ENCODE results near the gene AKAP13. TPM values are rescaled to one million over a fixed set of nuclear protein-coding genes. Genes with fewer than 3 reads are reported as not detected.
A peak's percentile ranks its signal among the peaks of the same experiment; 100 is the strongest.

Gene AKAP13
- total and polyA plus RNA-seq, 3 donors from 2014 or later = 79.5 to 207 (median 187) TPM

DNA sequence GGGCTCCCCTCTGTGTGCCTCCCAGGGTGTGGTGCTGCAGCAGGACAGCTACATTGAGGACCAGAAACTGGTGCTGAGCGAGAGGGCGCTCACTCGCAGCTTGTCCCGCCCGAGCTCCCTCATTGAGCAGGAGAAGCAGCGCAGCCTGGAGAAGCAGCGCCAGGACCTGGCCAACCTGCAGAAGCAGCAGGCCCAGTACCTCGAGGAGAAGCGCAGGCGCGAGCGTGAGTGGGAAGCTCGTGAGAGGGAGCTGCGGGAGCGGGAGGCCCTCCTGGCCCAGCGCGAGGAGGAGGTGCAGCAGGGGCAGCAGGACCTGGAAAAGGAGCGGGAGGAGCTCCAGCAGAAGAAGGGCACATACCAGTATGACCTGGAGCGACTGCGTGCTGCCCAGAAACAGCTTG lies 360.6 kb downstream of the AKAP13 start:
- H3K36me3 ChIP-seq (ENCODE audit: low read depth, missing control alignments) = no peaks in the 10 kb centered on the region
- H3K4me1 ChIP-seq = no peaks in the 10 kb centered on the region
- H3K27ac ChIP-seq = no peak overlapping the region
- no peak overlapping the region for H3K4me3 ChIP-seq
- intact Hi-C loops (cut with DNase I; ENCODE audit: low total_unique reads) = no loop called here
- DNase-seq = no peak
- H3K27me3 ChIP-seq = no peaks in the 10 kb centered on the region
- WGBS, 2 donors = 80 to 87% methylated on average over 5 to 20 of the region's 20 CpGs
- TF ChIP-seq CTCF (IDR thresholded peaks at IDR 0.05) (no peak), POLR2A (IDR thresholded peaks at IDR 0.05) (no peak)
- no peaks in the 10 kb centered on the region for H3K9me3 ChIP-seq

- H3K4me1 ChIP-seq = no peaks in the 10 kb centered on the region
- H3K27me3 ChIP-seq = no peaks in the 10 kb centered on the region
- no peaks in the 10 kb centered on the region for H3K36me3 ChIP-seq (ENCODE audit: low read depth, missing control alignments)
- intact Hi-C loops (cut with DNase I; ENCODE audit: low total_unique reads) = no loop called here
- no peaks in the 10 kb centered on the region for H3K9me3 ChIP-seq
- no peak overlapping the region for H3K27ac ChIP-seq
- no peak for DNase-seq
- no peak overlapping the region for H3K4me3 ChIP-seq
- TF ChIP-seq POLR2A (IDR thresholded peaks at IDR 0.05) (no peak), CTCF (IDR thresholded peaks at IDR 0.05) (no peak)
- 84 to 90% methylated on average over 11 of the region's 11 CpGs for WGBS, 2 donors
Measured at GRCh38 chr15:85741662-85742061, 361.3 kb downstream of the AKAP13 start.

GRCh38 chr15:85742186-85742821 lies 361.9 kb downstream of the AKAP13 start:
- intact Hi-C loops (cut with DNase I; ENCODE audit: low total_unique reads) = no loop called here
- WGBS, 2 donors = 60 to 81% methylated on average over 6 to 8 of the region's 8 CpGs
- H3K4me1 ChIP-seq = no peaks in the 10 kb centered on the region
- DNase-seq = peak; percentile 7
- H3K9me3 ChIP-seq = no peaks in the 10 kb centered on the region
- no peak for TF ChIP-seq POLR2A (IDR thresholded peaks at IDR 0.05)
- TF ChIP-seq CTCF (IDR thresholded peaks at IDR 0.05) = no peak
- H3K27ac ChIP-seq = no peak overlapping the region
- H3K36me3 ChIP-seq (ENCODE audit: low read depth, missing control alignments) = no peaks in the 10 kb centered on the region
- H3K4me3 ChIP-seq = no peak overlapping the region
- H3K27me3 ChIP-seq = no peaks in the 10 kb centered on the region

- Histone ChIP-seq H3K27me3 (no peaks in the 10 kb centered on the region), H3K4me3 (no peak overlapping the region), H3K4me1 (peaks cover under 1% of the 10 kb centered on the region), H3K27ac (no peak overlapping the region), H3K9me3 (no peaks in the 10 kb centered on the region), H3K36me3 (ENCODE audit: low read depth, missing control alignments) (no peaks in the 10 kb centered on the region)
- intact Hi-C loops (cut with DNase I; ENCODE audit: low total_unique reads) = no loop called here
- TF ChIP-seq CTCF (IDR thresholded peaks at IDR 0.05) = no peak
- TF ChIP-seq POLR2A (IDR thresholded peaks at IDR 0.05) = no peak
- WGBS, 2 donors = 86 to 87% methylated on average over 14 of the region's 14 CpGs
- DNase-seq = peak; percentile 9
Measured at GRCh38 chr15:85743392-85744055, 363.1 kb downstream of the AKAP13 start.

DNA sequence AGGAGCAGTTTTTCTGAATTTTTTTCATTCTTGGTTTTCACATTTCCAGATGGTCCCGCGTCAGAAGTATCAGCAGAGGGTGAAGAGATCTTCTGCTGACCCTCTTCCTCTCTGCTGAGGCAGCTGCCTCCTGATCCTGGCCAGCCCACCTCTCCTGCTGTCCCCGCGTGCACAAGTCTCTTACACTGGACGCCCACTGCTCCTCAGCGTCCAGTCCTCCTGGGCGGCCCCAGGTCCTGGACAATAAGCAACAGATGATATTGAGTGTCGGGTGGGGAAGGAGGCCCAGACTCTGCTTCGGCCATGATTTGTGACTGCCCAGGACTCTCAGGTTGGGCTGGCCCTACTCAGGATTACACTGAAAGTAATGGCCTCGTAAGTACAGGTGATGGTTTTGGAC lies 364.2 kb downstream of the AKAP13 start:
- TF ChIP-seq POLR2A (IDR thresholded peaks at IDR 0.05) (no peak), CTCF (IDR thresholded peaks at IDR 0.05) (no peak)
- H3K27ac ChIP-seq = no peak overlapping the region
- no peak overlapping the region for H3K4me3 ChIP-seq
- peaks cover 11% of the 10 kb centered on the region for H3K4me1 ChIP-seq
- intact Hi-C loops (cut with DNase I; ENCODE audit: low total_unique reads) = no loop called here
- no peaks in the 10 kb centered on the region for H3K9me3 ChIP-seq
- H3K27me3 ChIP-seq = no peaks in the 10 kb centered on the region
- WGBS, 2 donors = 86 to 96% methylated on average over 6 to 10 of the region's 10 CpGs
- no peaks in the 10 kb centered on the region for H3K36me3 ChIP-seq (ENCODE audit: low read depth, missing control alignments)
- DNase-seq = peak; percentile 9

Measured in testis (tissue), 3 donors.